Thymus (tissue), 11 donors: ENCODE results near the gene HNRNPC. TPM values are rescaled to one million over a fixed set of nuclear protein-coding genes. Genes with fewer than 3 reads are reported as not detected.
"Not testable (repeated sequence)": the region's sequence is repeated elsewhere in the genome, so short reads cannot be mapped to it uniquely, and the experiment has no call there.

Source experiments
- DNase-seq, 9 donors: peaks; one replicate each; pipeline ENCODE4 v3.0.0-alpha.2; 2013; ENCODE audit warnings: low spot score in 9 of 9, low read depth in 6 of 9, missing footprints in 1 of 9
- H3K27ac ChIP-seq, 2 donors: one replicate each; pipeline ENCODE4 v1.5.1; 2013; ENCODE audit warnings: control low read depth in 1 of 2, low read depth in 1 of 2, low read length in 1 of 2, mild to moderate bottlenecking in 1 of 2, moderate library complexity in 1 of 2
- H3K27me3 ChIP-seq, 2 donors: one replicate each; pipeline ENCODE4 v1.5.1; 2013; ENCODE audit warnings: low read length in 1 of 2; ENCODE audit not compliant: control insufficient read depth in 2 of 2, insufficient read depth in 1 of 2
- H3K36me3 ChIP-seq, 2 donors: one replicate each; pipeline ENCODE4 v1.5.1; 2013; ENCODE audit warnings: low read length in 1 of 2, mild to moderate bottlenecking in 1 of 2, moderate library complexity in 1 of 2; ENCODE audit not compliant: control insufficient read depth in 2 of 2, insufficient read depth in 2 of 2
- H3K4me1 ChIP-seq, 2 donors: one replicate each; pipeline ENCODE4 v1.5.1; 2013; ENCODE audit warnings: low read length in 2 of 2; ENCODE audit not compliant: control insufficient read depth in 2 of 2, insufficient read depth in 2 of 2
- H3K4me3 ChIP-seq, 2 donors: one replicate each; pipeline ENCODE4 v1.5.1; 2013; ENCODE audit warnings: low read length in 2 of 2, control low read depth in 1 of 2, mild to moderate bottlenecking in 1 of 2
- H3K9me3 ChIP-seq, 2 donors: one replicate each; pipeline ENCODE4 v1.5.1; 2013; ENCODE audit warnings: low read length in 1 of 2, mild to moderate bottlenecking in 1 of 2; ENCODE audit not compliant: control insufficient read depth in 2 of 2, insufficient read depth in 1 of 2
- WGBS: extraction: QIAGEN DNeasy Blood & Tissue Kit; methylation state at CpG from one replicate; pipeline ENCODE4 v1.1.7; 2013; 5-methylcytosine and 5-hydroxymethylcytosine counted together
- polyA plus RNA-seq: library from polyadenylated mRNA; stranded (reverse); fragments of 200-250 nt; gene quantifications from one replicate; pipeline ENCODE4 v1.2.3, GENCODE V29; 2013
- total RNA-seq: library from RNA; stranded (reverse); fragments of 120-200 nt; gene quantifications from one replicate; pipeline ENCODE4 v1.2.4, GENCODE V29; 2013
- donor health status: healthy.

The HNRNPC gene
- total and polyA plus RNA-seq, 2 donors: 909 to 968 TPM

DNA sequence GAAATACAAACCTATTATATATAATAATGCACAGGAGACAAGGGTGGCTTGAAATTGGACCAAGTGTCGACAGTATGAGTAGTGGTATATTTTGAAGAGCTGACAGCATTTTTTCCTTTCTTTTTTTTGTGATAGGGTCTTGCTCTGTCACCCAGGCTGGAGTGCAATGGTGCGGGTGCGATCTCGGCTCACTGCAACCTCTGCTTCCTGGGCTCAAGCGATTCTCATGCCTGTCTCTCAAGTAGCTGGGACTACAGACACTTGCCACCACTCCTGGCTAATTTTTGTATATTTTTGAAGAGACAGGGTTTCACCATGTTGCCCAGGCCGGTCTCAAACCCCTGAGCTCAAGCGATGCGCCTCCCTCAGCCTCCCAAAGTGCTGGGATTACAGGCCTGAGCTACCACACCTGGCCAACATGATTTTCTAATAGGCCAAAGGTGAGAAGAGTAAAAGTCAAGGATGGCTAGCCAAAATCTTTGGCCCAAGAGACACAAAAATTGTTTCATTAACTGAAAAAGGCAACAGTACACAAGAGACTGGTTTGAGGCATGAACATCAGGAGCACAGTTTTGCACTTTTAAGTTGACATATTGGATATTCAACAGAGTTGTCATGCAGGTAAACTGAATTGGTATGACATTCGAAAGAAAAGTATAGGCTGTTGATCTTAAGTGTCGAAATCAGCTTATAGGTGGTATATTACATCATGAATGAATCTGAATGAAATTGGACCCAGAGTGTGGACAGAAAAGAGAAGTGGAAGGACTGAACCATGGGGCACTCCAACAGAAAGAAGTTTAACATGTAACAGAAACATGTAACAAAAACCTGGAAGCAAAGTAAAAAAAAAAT, 12.5 kb downstream of the HNRNPC start:
- no peaks in the 10 kb centered on the region for H3K9me3 ChIP-seq
- 96% methylated on average over 10 of the region's 10 CpGs for WGBS
- H3K4me3 ChIP-seq: no peak overlapping the region
- H3K27me3 ChIP-seq: no peaks in the 10 kb centered on the region
- H3K27ac ChIP-seq: no peak overlapping the region
- no peak for DNase-seq
- peaks cover 41 to 88% of the 10 kb centered on the region in 2 donors for H3K36me3 ChIP-seq
- peaks cover 6 to 10% of the 10 kb centered on the region in 2 donors for H3K4me1 ChIP-seq

DNA sequence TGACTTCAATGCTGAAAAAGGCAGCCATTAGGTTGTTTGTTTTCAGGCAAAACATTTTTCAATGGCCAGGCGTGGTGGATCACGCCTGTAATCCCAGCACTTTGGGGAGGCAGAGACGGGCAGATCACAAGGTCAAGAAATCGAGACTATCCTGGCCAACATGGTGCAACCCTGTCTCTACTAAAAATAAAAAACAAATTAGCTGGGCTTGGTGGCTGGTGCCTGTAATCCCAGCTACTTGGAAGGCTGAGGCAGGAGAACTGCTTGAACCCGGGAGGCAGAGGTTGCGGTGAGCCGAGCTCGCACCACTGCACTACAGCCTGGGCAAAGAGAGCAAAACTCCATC, 13.2 kb downstream of the HNRNPC start:
- H3K27ac ChIP-seq, H3K9me3 ChIP-seq, H3K4me3 ChIP-seq, DNase-seq, H3K4me1 ChIP-seq, H3K27me3 ChIP-seq: not testable (repeated sequence)
- WGBS: 98% methylated on average over 8 of the region's 8 CpGs
- peaks cover 42 to 88% of the 10 kb centered on the region in 2 donors for H3K36me3 ChIP-seq

- Histone ChIP-seq H3K4me3 (no peak overlapping the region), H3K9me3 (no peaks in the 10 kb centered on the region), H3K4me1 (peaks cover 6 to 7% of the 10 kb centered on the region in 2 donors), H3K27ac (no peak overlapping the region), H3K27me3 (no peaks in the 10 kb centered on the region), H3K36me3 (peaks cover 42 to 88% of the 10 kb centered on the region in 2 donors)
- DNase-seq: no peak
- 94% methylated on average over 4 of the region's 4 CpGs for WGBS
Observed at GRCh38 chr14:21255385-21256101, 13.7 kb downstream of the HNRNPC start.

DNA sequence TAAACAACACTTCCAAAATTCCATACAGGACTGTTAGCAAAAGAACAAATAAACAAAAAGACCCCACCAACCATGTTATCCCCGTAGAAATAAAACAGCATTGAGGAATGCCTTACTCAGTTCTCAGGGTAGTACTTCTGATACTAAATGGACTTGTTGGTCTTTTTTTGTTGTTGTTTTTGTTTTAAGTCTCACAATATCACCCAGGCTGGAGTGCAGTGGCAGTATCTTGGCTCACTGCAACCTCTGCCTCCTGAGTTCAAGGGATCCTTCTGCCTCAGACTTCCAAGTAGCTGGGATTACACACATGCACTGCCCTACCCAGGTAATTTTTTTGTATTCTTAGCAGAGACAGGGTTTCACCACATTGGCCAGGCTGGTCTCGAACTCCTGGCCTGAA, 17.1 kb downstream of the HNRNPC start:
- H3K27ac ChIP-seq: no peak overlapping the region
- WGBS: 97% methylated on average over 2 of the region's 2 CpGs
- H3K27me3 ChIP-seq: no peaks in the 10 kb centered on the region
- H3K9me3 ChIP-seq: no peaks in the 10 kb centered on the region
- H3K4me1 ChIP-seq: peaks cover 0 to 3% of the 10 kb centered on the region in 2 donors
- H3K4me3 ChIP-seq: no peak overlapping the region
- DNase-seq: no peak
- peaks cover 33 to 88% of the 10 kb centered on the region in 2 donors for H3K36me3 ChIP-seq

DNA sequence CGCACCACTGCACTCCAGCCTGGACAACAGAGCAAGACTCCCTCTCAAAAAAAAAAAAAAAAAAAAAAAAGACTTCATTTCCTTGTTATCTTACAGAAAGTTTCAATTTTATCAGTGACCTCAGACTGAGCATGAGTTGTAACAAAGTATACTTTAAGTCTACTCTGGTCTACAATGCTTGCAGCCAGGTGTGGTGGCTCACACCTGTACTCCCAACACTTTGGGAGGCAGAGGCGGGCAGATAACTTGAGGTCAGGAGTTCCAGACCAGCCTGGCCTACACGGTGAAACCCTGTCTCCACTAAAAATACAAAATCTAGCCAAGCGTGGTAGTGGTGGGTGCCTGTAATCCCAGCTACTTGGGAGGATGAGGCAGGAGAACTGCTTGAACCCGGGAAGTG, 18.0 kb downstream of the HNRNPC start:
- peaks cover 25 to 86% of the 10 kb centered on the region in 2 donors for H3K36me3 ChIP-seq
- WGBS: 98% methylated on average over 5 of the region's 5 CpGs
- H3K27ac ChIP-seq: no peak overlapping the region
- no peaks in the 10 kb centered on the region for H3K4me1 ChIP-seq
- DNase-seq: no peak
- H3K27me3 ChIP-seq: no peaks in the 10 kb centered on the region
- no peaks in the 10 kb centered on the region for H3K9me3 ChIP-seq
- H3K4me3 ChIP-seq: no peak overlapping the region

DNA sequence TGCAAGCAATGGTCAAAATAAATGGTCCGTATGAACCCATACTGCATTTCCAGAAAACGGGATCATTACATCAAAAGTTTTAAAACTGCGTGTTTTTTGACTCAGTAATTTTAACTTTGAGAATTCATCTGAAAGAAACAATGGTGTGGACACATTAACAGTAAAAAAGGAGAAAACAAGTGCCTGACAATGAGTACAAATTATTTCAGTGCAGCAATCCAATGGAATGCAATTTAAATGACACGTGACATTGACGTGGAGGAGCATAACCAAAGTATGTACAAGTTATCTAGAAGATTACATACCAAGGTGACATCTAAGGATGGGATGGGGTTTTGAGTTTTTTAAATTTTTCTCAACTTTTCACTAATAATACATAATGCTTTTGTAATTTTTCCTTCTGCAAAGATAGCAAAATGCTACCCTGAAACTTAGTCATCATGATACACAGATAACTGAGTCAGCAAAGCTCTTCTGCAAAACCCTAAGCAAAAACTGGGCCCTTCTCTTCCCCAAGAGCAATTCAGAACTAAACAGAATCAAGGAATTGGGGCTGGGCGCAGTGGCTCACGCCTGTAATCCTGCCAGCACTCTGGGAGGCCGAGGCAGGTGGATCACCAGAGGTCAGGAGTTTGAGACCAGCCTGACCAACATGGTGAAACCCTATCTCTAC, 20.4 kb downstream of the HNRNPC start:
- Histone ChIP-seq H3K4me1 (no peaks in the 10 kb centered on the region), H3K4me3 (no peak overlapping the region), H3K9me3 (no peaks in the 10 kb centered on the region), H3K27me3 (no peaks in the 10 kb centered on the region), H3K36me3 (peaks cover 28 to 84% of the 10 kb centered on the region in 2 donors), H3K27ac (no peak overlapping the region)
- WGBS: 98% methylated on average over 8 of the region's 8 CpGs
- DNase-seq: no peak

GRCh38 chr14:21248338-21248737, 20.9 kb downstream of the HNRNPC start:
- H3K27me3 ChIP-seq: no peaks in the 10 kb centered on the region
- H3K4me1 ChIP-seq: no peaks in the 10 kb centered on the region
- DNase-seq: no peak
- H3K36me3 ChIP-seq: peaks cover 25 to 85% of the 10 kb centered on the region in 2 donors
- 97% methylated on average over 1 of the region's 1 CpG for WGBS
- no peak overlapping the region for H3K4me3 ChIP-seq
- no peak overlapping the region for H3K27ac ChIP-seq
- H3K9me3 ChIP-seq: no peaks in the 10 kb centered on the region

DNA sequence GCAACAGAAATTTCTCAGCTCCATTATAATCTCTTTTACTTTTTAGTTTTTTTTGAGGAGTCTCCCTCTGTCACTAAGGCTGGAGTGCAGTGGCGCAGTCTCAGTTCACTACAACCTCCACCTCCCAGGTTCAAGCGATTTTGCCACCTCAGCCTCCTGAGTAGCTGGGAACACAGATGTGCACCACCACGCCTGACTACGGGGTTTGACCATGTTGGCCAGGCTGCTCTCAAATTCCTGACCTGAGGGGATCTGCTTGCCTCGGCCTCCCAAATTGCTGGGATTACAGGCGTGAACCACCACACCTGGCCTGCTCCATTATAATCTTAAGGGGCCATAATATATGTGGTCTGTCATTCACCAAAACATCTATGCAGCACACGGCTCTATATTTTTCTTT, 23.4 kb downstream of the HNRNPC start:
- Histone ChIP-seq H3K9me3 (no peaks in the 10 kb centered on the region), H3K4me1 (no peaks in the 10 kb centered on the region), H3K27me3 (no peaks in the 10 kb centered on the region), H3K36me3 (peaks cover 19 to 80% of the 10 kb centered on the region in 2 donors), H3K4me3 (no peak overlapping the region), H3K27ac (no peak overlapping the region)
- 98% methylated on average over 7 of the region's 7 CpGs for WGBS
- no peak for DNase-seq

- no peaks in the 10 kb centered on the region for H3K27me3 ChIP-seq
- peaks cover 17 to 81% of the 10 kb centered on the region in 2 donors for H3K36me3 ChIP-seq
- no peak overlapping the region for H3K27ac ChIP-seq
- 95% methylated on average over 7 of the region's 7 CpGs for WGBS
- no peaks in the 10 kb centered on the region for H3K4me1 ChIP-seq
- no peaks in the 10 kb centered on the region for H3K9me3 ChIP-seq
- no peak overlapping the region for H3K4me3 ChIP-seq
- no peak for DNase-seq
Observed at GRCh38 chr14:21244544-21244943, 24.7 kb downstream of the HNRNPC start.
